HG03139 (cell line): ENCODE data around the gene POM121C.
"Not testable (repeated sequence)": the region's sequence is repeated elsewhere in the genome, so short reads cannot be mapped to it uniquely, and the experiment has no call there.

Experiments used
- ATAC-seq: cut with Tn5 transposase; IDR thresholded peaks from one replicate; pipeline ENCODE4 v1.9.1; 2021; ENCODE audit not compliant: unreplicated experiment

Gene POM121C

GRCh38 chr7:75485979-75486643 lies at the start of gene POM121C:
TSS of gene POM121C (minus strand) at chr7:75486299. CDS start at chr7:75441496, 44,803 bp downstream.
- peak; percentile 97 for ATAC-seq

- no peak for ATAC-seq
These were observed 48.7 kb upstream of the POM121C start for GRCh38 chr7:75534727-75535307.

DNA sequence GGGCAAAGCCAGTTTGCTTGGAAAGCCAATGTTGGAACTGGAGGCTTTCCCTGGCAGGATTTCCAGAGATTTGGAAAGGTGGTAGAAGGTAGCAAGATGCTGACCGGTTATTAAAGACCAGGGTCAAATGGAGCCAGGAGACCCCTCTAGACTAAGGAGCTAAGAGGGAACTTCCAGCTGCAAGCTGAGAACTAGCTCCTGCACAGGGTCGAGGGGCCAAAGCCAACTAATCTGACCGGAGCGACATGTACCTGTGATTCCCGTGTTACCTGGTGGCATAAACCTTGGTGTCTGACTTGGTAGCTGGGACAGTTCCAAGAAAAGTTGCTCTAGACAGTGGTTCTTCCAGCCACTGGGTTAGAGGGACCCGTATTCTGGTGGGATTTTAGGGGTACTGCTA lies 47.8 kb upstream of the POM121C start:
- no peak for ATAC-seq

- no peak for ATAC-seq
These were observed 46.5 kb upstream of the POM121C start for GRCh38 chr7:75532639-75533038.

DNA sequence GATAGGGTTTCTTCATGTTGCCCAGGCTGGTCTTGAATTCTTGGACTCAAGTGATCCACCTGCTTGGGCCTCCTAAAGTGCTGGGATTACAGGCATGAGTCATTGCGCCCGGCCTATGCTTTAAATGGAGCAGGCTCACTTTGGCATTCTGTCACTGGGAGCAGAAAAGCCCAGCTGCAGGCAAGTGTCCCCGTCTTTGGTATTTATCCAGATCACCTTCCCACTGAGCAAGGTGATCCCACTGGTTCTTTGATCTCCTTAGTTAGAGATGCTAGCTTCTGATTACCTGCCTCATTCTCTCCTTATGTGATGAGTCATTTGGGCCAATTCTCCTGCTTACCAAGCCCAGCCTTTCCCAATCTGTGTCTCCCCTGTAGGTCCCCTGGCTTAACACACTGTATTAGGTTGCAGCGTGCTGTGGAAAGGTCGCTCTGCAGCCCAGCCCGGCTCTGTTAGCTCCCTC lies 45.3 kb upstream of the POM121C start:
- ATAC-seq: no peak

DNA sequence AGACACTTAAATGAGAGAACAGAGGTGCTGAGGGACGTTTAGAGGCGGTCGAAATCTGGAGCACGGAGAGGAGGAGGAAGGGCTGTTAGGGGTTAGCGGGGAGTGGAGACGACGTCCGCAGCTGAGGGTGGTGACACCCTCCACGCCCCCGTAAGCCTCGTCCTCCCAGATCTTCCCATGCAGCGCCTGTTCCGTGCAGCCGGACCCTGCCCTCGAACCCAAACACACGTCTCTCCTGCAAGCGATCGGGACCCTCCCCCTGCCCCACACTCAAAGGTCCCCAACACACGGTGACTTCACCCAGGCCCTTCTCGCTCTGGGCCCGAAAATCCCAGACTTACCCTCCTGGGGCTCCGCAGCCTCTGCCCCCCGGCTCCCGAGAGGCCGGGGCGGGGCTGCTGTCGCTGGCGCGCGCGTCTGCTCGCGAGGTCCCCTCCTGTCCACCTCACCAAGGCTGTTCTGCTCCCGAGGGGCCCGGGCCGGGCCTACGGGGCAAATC lies 41.2 kb upstream of the POM121C start:
- ATAC-seq: not testable (repeated sequence)

- ATAC-seq: not testable (repeated sequence)
These were observed 35.6 kb upstream of the POM121C start for GRCh38 chr7:75521727-75522126.

GRCh38 chr7:75518842-75519241 lies 32.7 kb upstream of the POM121C start:
- ATAC-seq: not testable (repeated sequence)

- ATAC-seq: not testable (repeated sequence)
These were observed 22.9 kb upstream of the POM121C start for GRCh38 chr7:75509033-75509432.

- not testable (repeated sequence) for ATAC-seq
These were observed 5.9 kb upstream of the POM121C start, which contains the start of gene SPDYE5 for GRCh38 chr7:75492020-75492419. TSS of gene SPDYE5 (plus strand) at chr7:75492320. CDS start at chr7:75494048, 1,728 bp downstream.

DNA sequence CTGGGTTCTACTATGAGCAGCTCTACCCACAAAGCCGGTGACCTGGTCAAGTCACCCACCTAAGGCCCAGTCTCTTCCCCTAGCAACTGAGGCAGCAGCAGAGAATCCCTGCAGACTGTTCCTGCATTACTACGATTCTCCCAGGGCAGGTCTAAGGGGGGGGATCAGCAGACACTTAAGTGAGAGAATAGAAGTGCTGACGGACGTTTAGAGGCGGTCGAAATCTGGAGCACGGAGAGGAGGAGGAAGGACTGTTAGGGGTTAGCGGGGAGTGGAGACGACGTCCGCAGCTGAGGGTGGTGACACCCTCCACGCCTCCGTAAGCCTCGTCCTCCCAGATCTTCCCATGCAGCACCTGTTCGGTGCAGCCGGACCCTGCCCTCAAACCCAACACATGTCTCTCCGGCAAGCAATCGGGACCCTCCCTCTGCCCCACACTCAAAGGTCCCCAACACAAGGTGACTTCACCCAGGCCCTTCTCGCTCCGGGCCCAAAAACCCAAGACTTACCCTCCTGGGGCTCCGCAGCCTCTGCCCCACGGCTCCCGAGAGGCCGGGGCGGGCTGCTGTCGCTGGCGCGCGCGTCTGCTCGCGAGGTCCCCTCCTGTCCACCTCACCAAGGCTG lies 632 bp downstream of the POM121C start:
- not testable (repeated sequence) for ATAC-seq

- not testable (repeated sequence) for ATAC-seq
These were observed 5.8 kb downstream of the POM121C start for GRCh38 chr7:75480313-75480712.

GRCh38 chr7:75477457-75477856 lies 8.6 kb downstream of the POM121C start:
- not testable (repeated sequence) for ATAC-seq

DNA sequence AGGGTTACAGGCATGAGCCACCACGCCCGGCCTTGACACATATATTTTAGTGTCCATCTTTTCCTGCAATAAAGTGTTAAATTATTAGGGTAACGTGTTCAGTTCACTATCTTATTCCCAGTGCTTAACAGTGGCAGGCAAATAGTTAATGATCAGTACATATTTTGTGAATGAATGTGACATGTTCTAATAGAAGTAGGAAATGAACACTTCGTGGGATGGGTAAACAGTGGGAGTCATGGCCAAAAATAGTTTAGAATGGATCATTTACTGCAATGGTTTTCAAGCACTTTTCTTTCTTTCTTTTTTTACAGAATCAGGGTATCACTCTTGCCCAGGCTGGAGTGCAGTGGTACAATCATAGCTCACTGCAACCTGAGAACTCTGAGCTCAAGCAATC lies 15.9 kb downstream of the POM121C start:
- ATAC-seq: not testable (repeated sequence)

DNA sequence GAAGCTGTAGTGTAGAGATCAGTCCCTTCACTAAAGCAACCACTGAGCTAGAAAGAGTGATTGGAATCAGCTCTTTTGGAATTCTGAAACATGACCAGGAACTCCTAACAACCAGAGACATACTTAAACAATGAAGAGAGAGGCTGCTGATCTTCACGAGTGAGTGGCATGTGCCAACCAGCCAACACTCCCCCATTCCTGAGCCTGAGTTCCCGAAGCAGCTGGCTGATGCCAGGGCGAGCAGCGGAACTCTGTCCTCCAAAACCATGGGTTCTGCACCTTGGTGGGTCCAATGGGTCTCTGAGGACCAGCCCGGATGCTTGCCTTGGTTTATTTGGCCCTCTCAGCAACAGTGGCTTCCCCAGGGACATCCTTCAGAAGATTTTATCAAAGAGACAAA lies 25.6 kb downstream of the POM121C start:
- ATAC-seq: not testable (repeated sequence)

GRCh38 chr7:75458034-75458433 lies 28.1 kb downstream of the POM121C start:
- not testable (repeated sequence) for ATAC-seq

GRCh38 chr7:75456403-75456802 lies 29.7 kb downstream of the POM121C start:
- not testable (repeated sequence) for ATAC-seq

GRCh38 chr7:75452494-75452955 lies 33.6 kb downstream of the POM121C start:
- peak; percentile 81 for ATAC-seq

DNA sequence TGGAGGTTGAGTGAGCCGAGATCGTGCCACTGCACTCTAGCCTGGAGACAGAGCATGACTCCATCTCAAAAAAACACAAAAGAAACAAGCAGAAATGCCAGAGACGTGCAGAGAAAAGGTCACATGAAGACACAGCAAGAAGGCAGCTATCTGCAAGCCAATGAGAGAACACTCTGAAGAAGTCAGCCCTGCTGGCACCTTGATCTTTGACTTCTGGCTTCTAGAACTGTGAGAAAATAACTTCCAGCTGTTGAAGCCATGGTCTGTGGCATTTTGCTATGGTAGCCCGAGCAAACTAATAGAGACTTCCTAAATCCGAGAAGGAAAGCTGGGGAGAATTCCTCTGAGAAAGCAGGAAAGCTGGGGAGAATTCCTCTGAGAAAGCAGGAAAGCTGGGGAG lies 36.2 kb downstream of the POM121C start:
- not testable (repeated sequence) for ATAC-seq

- ATAC-seq: peak; percentile 80
These were observed 43.5 kb downstream of the POM121C start for GRCh38 chr7:75442465-75443111.

DNA sequence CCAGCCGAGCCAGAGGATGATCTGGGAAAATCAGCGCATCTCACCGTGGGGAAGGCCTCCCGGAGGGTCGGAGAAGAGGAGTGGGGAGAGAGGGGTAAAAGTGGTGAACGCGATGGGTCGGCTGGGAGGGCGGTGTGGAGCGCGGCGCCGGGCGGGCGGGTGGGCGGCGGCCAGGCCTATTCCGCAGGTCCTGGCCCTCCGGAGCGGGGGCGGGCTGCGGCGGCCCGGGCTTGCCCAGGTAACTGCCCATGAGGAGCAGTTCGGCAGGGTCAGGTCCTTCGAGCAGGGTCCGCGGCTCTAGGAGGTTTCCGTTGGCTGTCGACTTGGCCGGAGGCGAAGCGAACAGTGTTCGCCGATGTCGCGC lies 44.0 kb downstream of the POM121C start:
- ATAC-seq: peak; percentile 23
